Choroid plexus epithelial cell (primary cell): ENCODE measurements around the gene PSEN1.

Source experiments
- DNase-seq: peaks from one replicate; pipeline ENCODE4 v3.0.0-alpha.2; 2010; ENCODE audit warnings: low read depth
- H3K4me3 ChIP-seq: 2 replicates; pipeline ENCODE4 v1.5.1; 2011; ENCODE audit warnings: low read depth, mild to moderate bottlenecking, control low read depth, low read length, moderate library complexity
- CTCF ChIP-seq: conservative IDR thresholded peaks from 2 replicates; pipeline ENCODE4 v1.5.1; 2011; ENCODE audit warnings: low read depth, mild to moderate bottlenecking, control low read depth, inconsistent platforms, low read length, moderate library complexity

The PSEN1 gene

DNA sequence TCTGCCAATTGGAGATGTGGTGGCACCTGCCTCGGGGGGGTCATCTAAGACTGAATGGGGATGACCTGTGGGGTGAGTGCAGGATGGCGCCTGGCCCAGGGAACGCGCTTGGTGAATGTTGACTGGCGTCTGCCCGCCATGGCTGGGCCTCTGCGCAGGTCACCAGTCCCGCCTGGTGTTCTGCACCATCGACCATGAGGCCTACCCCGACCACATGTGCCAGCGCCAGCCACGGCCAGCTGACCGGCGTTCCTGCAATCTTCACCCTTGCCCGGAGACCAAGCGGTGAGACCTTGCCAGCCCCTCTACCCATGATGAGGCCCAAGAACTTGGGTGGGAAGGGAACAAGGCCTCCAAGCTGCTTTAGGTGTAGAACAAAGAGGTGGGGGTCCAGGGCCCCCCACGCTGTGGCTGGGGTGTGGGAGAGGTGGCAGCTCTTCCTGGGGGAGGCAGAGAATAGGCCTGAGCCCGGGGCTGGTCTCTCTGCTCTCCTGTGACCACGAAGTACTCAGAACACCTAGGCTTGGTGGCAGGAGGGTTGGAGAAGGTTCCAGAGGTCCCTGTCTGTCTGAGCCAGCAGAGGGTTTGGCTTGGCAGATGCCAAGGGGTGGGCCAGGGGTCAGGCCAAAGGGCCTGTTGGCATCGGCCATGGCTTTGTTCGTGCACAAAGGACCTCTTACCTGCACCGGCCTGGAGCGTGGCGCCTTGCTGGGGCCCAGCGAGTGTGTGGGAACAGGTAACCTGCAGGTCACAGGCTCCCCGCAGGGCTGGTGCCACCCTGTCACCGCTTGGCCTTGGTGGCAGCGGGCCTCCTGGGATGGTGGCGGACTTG lies 116.4 kb downstream of the PSEN1 start:
- H3K4me3 ChIP-seq = no peak overlapping the region
- TF ChIP-seq CTCF = no peak
- no peak for DNase-seq

DNA sequence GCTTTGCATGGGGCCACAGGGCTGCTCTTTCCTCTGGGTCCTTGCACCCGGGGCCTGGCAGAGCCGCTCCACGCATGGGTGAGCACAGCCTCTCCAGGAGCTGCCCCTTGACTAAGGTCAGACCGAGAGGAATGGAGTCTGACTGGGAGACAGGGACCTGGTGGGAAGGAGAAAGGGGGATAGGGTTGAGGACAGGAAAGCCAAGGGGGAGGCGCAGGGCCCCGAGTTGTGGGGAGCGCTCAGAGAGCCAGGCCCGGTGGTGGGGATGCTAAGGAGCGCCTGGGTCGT lies 117.0 kb downstream of the PSEN1 start:
- H3K4me3 ChIP-seq = no peak overlapping the region
- TF ChIP-seq CTCF = no peak
- DNase-seq = no peak

DNA sequence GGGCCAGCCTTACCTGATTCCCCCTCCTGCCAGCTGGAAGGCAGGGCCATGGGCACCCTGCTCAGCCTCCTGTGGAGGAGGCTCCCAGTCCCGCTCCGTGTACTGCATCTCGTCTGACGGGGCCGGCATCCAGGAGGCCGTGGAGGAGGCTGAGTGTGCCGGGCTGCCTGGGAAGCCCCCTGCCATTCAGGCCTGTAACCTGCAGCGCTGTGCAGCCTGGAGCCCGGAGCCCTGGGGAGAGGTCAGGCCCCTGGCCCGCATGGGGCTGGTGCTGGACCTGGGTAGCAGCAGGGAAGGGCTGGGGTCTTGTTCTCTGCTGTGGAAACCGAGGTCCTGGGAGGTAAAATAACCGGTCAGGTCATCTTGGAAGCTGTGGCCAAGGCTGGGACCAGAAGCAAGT lies 117.4 kb downstream of the PSEN1 start:
- no peak for DNase-seq
- no peak overlapping the region for H3K4me3 ChIP-seq
- TF ChIP-seq CTCF = no peak

DNA sequence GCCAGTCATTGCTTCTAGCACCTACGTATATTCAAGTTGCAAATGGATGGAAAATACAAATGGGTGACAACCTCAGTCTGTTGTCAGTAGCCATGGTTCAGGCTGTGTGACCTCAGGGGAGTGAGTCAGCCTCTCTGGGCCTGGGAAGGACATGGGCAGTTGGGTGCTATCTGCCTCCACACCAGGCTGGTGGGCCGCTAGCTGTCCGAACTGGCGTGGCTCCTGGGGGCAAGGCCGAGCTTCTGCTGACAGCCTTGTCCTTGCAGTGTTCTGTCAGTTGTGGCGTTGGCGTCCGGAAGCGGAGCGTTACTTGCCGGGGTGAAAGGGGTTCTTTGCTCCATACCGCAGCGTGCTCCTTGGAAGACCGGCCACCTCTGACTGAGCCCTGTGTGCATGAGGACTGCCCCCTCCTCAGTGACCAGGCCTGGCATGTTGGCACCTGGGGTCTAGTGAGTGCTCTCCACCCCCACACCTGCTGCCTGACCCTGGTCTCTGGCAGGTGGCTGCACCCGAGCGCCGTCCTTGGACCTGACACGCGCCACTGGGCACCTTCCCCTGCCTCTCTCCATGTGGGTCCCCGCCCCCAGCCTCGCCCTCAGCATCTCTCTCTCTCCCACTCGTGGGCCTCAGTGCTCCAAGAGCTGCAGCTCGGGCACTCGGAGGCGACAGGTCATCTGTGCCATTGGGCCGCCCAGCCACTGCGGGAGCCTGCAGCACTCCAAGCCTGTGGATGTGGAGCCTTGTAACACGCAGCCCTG lies 118.1 kb downstream of the PSEN1 start:
- DNase-seq = no peak
- no peak overlapping the region for H3K4me3 ChIP-seq
- no peak for TF ChIP-seq CTCF

- no peak overlapping the region for H3K4me3 ChIP-seq
- TF ChIP-seq CTCF = no peak
- no peak for DNase-seq
These were observed 118.7 kb downstream of the PSEN1 start for GRCh38 chr14:73255005-73255400.

DNA sequence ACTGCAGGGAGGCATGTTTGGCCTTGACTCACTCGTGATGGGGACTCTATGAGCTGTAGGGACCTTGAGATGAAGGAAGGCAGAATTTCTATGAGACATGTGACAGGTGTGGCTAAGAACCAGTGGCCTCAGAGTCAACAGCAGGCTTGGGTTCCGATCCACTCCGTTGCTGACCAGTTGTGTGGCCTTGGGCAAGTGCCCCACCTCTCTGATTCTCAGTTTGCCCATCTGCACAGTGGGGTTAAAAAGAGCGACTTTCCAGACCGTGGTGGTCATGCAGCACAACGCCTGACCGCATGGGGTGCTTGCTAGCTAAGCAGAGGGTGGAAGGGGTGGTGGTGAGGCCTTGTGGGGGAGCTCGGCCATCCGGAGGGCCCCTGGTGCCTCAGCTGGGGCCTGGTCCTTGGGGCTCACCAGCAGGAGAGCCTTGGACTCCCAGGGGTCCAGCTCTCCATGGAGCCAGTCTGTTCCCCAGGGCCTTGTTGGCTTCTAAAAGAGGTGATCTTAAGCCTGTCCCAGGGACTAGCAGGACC lies 119.5 kb downstream of the PSEN1 start:
- DNase-seq = no peak
- no peak overlapping the region for H3K4me3 ChIP-seq
- TF ChIP-seq CTCF = no peak
